ENCODE data around the gene SHH.

- TF ChIP-seq, protein P1, sequence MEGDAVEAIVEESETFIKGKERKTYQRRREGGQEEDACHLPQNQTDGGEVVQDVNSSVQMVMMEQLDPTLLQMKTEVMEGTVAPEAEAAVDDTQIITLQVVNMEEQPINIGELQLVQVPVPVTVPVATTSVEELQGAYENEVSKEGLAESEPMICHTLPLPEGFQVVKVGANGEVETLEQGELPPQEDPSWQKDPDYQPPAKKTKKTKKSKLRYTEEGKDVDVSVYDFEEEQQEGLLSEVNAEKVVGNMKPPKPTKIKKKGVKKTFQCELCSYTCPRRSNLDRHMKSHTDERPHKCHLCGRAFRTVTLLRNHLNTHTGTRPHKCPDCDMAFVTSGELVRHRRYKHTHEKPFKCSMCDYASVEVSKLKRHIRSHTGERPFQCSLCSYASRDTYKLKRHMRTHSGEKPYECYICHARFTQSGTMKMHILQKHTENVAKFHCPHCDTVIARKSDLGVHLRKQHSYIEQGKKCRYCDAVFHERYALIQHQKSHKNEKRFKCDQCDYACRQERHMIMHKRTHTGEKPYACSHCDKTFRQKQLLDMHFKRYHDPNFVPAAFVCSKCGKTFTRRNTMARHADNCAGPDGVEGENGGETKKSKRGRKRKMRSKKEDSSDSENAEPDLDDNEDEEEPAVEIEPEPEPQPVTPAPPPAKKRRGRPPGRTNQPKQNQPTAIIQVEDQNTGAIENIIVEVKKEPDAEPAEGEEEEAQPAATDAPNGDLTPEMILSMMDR (conservative IDR thresholded peaks at IDR 0.05; ENCODE audit: low read depth in 2 of 2) = no peak
- no peak for TF ChIP-seq EZH2 (IDR thresholded peaks at IDR 0.05; ENCODE audit: low read depth, unreplicated experiment)
- no peak for TF ChIP-seq ETS1 (IDR thresholded peaks at IDR 0.05)
- no peak for TF ChIP-seq POLR2AphosphoS5 (IDR thresholded peaks at IDR 0.05; ENCODE audit: low read depth)
- no peak for TF ChIP-seq EZH2phosphoT487 (IDR thresholded peaks at IDR 0.05; ENCODE audit: unreplicated experiment)
- TF ChIP-seq JUNB (IDR thresholded peaks at IDR 0.05; ENCODE audit: unreplicated experiment) = no peak
- no peak for TF ChIP-seq CREB1 (CRISPR knock-in tag; IDR thresholded peaks at IDR 0.05; ENCODE audit: low read depth)
- TF ChIP-seq REST (IDR thresholded peaks at IDR 0.05; ENCODE audit: unreplicated experiment) = no peak
- TF ChIP-seq NANOG (IDR thresholded peaks at IDR 0.05; ENCODE audit: borderline replicate concordance) = no peak
- TF ChIP-seq ZNF114 (CRISPR knock-in tag; IDR thresholded peaks at IDR 0.05) = no peak
- TF ChIP-seq ZNF331 (CRISPR knock-in tag; IDR thresholded peaks at IDR 0.05; ENCODE audit: low read depth) = no peak
These were observed 48.7 kb upstream of the SHH start for GRCh38 chr7:155860840-155861479.

All from GM23338 (cell line).